ENCODE results near the gene ATP6V0A1. TPM values are rescaled to one million over a fixed set of nuclear protein-coding genes. Genes with fewer than 3 reads are reported as not detected.
A peak's percentile ranks its signal among the peaks of the same experiment; 100 is the strongest.
"Not testable (repeated sequence)": the region's sequence is repeated elsewhere in the genome, so short reads cannot be mapped to it uniquely, and the experiment has no call there.

Gene ATP6V0A1
- total RNA-seq, 1 donor from 2014 or later, result 66.8 TPM

GRCh38 chr17:42536048-42536371 lies 77.3 kb downstream of the ATP6V0A1 start, which contains the start of gene NAGLU:
NAGLU (plus strand) TSS chr17:42536241; CDS start chr17:42536273, 32 bp downstream.
- H3K27ac ChIP-seq (ENCODE audit: low read depth, low read length), result peak within 1 kb of the TSS; percentile 92
- peak within 1 kb of the TSS; percentile 81 to 86 (median 81) for H3K4me3 ChIP-seq (ENCODE audit: low read length in 3 of 3)
- peaks cover 14 to 19% (median 16%) of the 10 kb centered on the region in 3 donors for H3K36me3 ChIP-seq (ENCODE audit: control insufficient read depth in 3 of 3, insufficient read depth in 3 of 3, low read length in 3 of 3)
- peak within 1 kb of the TSS; percentile 69 to 90 (median 79) for H3K9ac ChIP-seq (ENCODE audit: low read depth in 1 of 3, low read length in 3 of 3)
- no peaks in the 10 kb centered on the region for H3K9me3 ChIP-seq (ENCODE audit: control insufficient read depth in 3 of 3, low read length in 3 of 3)
- H3K27me3 ChIP-seq (ENCODE audit: control insufficient read depth in 3 of 3, insufficient read depth in 3 of 3, low read length in 3 of 3), result no peaks in the 10 kb centered on the region
- H3K4me1 ChIP-seq (ENCODE audit: control insufficient read depth in 3 of 3, insufficient read depth in 3 of 3, low read length in 3 of 3), result peaks cover 25 to 29% (median 27%) of the 10 kb centered on the region in 3 donors

- Histone ChIP-seq H3K4me3 (ENCODE audit: low read length in 3 of 3) (peak overlapping the region; percentile 81 to 86 (median 81)), H3K4me1 (ENCODE audit: control insufficient read depth in 3 of 3, insufficient read depth in 3 of 3, low read length in 3 of 3) (peaks cover 20 to 26% (median 23%) of the 10 kb centered on the region in 3 donors), H3K9ac (ENCODE audit: low read depth in 1 of 3, low read length in 3 of 3) (peak overlapping the region; percentile 68 to 90 (median 79)), H3K9me3 (ENCODE audit: control insufficient read depth in 3 of 3, low read length in 3 of 3) (no peaks in the 10 kb centered on the region), H3K36me3 (ENCODE audit: control insufficient read depth in 3 of 3, insufficient read depth in 3 of 3, low read length in 3 of 3) (peaks cover 19 to 25% (median 22%) of the 10 kb centered on the region in 3 donors), H3K27ac (ENCODE audit: low read depth, low read length) (peak overlapping the region; percentile 92), H3K27me3 (ENCODE audit: control insufficient read depth in 3 of 3, insufficient read depth in 3 of 3, low read length in 3 of 3) (no peaks in the 10 kb centered on the region)
These were observed 77.9 kb downstream of the ATP6V0A1 start for GRCh38 chr17:42536372-42537155.

GRCh38 chr17:42537156-42537805 lies 78.6 kb downstream of the ATP6V0A1 start:
- Histone ChIP-seq H3K4me1 (ENCODE audit: control insufficient read depth in 3 of 3, insufficient read depth in 3 of 3, low read length in 3 of 3) (peaks cover 17 to 26% (median 21%) of the 10 kb centered on the region in 3 donors), H3K4me3 (ENCODE audit: low read length in 3 of 3) (peak overlapping the region; percentile 81 to 86 (median 81)), H3K36me3 (ENCODE audit: control insufficient read depth in 3 of 3, insufficient read depth in 3 of 3, low read length in 3 of 3) (peaks cover 20 to 30% (median 24%) of the 10 kb centered on the region in 3 donors), H3K27ac (ENCODE audit: low read depth, low read length) (peak overlapping the region; percentile 74), H3K27me3 (ENCODE audit: control insufficient read depth in 3 of 3, insufficient read depth in 3 of 3, low read length in 3 of 3) (no peaks in the 10 kb centered on the region), H3K9ac (ENCODE audit: low read depth in 1 of 3, low read length in 3 of 3) (peak overlapping the region in 2 of 3 donors; percentile 79 to 90), H3K9me3 (ENCODE audit: control insufficient read depth in 3 of 3, low read length in 3 of 3) (no peaks in the 10 kb centered on the region)

- Histone ChIP-seq H3K9me3 (ENCODE audit: control insufficient read depth in 3 of 3, low read length in 3 of 3) (no peaks in the 10 kb centered on the region), H3K4me1 (ENCODE audit: control insufficient read depth in 3 of 3, insufficient read depth in 3 of 3, low read length in 3 of 3) (peaks cover 18 to 29% (median 21%) of the 10 kb centered on the region in 3 donors), H3K27ac (ENCODE audit: low read depth, low read length) (no peak overlapping the region), H3K27me3 (ENCODE audit: control insufficient read depth in 3 of 3, insufficient read depth in 3 of 3, low read length in 3 of 3) (no peaks in the 10 kb centered on the region), H3K36me3 (ENCODE audit: control insufficient read depth in 3 of 3, insufficient read depth in 3 of 3, low read length in 3 of 3) (peaks cover 25 to 36% (median 30%) of the 10 kb centered on the region in 3 donors), H3K9ac (ENCODE audit: low read depth in 1 of 3, low read length in 3 of 3) (no peak overlapping the region), H3K4me3 (ENCODE audit: low read length in 3 of 3) (no peak overlapping the region)
These were observed 79.3 kb downstream of the ATP6V0A1 start for GRCh38 chr17:42537826-42538451.

- peaks cover 25 to 39% (median 31%) of the 10 kb centered on the region in 3 donors for H3K36me3 ChIP-seq (ENCODE audit: control insufficient read depth in 3 of 3, insufficient read depth in 3 of 3, low read length in 3 of 3)
- no peaks in the 10 kb centered on the region for H3K9me3 ChIP-seq (ENCODE audit: control insufficient read depth in 3 of 3, low read length in 3 of 3)
These were observed 79.8 kb downstream of the ATP6V0A1 start for GRCh38 chr17:42538482-42538881.

GRCh38 chr17:42540558-42540957 lies 81.9 kb downstream of the ATP6V0A1 start:
- not testable (repeated sequence) for H3K27me3 ChIP-seq (ENCODE audit: control insufficient read depth in 3 of 3, insufficient read depth in 3 of 3, low read length in 3 of 3); H3K27ac ChIP-seq (ENCODE audit: low read depth, low read length); H3K9me3 ChIP-seq (ENCODE audit: control insufficient read depth in 3 of 3, low read length in 3 of 3); H3K4me3 ChIP-seq (ENCODE audit: low read length in 3 of 3); H3K9ac ChIP-seq (ENCODE audit: low read depth in 1 of 3, low read length in 3 of 3)
- H3K4me1 ChIP-seq (ENCODE audit: control insufficient read depth in 3 of 3, insufficient read depth in 3 of 3, low read length in 3 of 3), result peaks cover 29 to 39% (median 30%) of the 10 kb centered on the region in 3 donors
- H3K36me3 ChIP-seq (ENCODE audit: control insufficient read depth in 3 of 3, insufficient read depth in 3 of 3, low read length in 3 of 3), result peaks cover 25 to 39% (median 31%) of the 10 kb centered on the region in 3 donors

More at GRCh38 chr17:42538482-42538881, 79.8 kb downstream of the ATP6V0A1 start:
- Histone ChIP-seq H3K4me1 (ENCODE audit: control insufficient read depth in 3 of 3, insufficient read depth in 3 of 3, low read length in 3 of 3) (peaks cover 24 to 34% (median 27%) of the 10 kb centered on the region in 3 donors), H3K27ac (ENCODE audit: low read depth, low read length) (no peak overlapping the region), H3K9ac (ENCODE audit: low read depth in 1 of 3, low read length in 3 of 3) (no peak overlapping the region), H3K4me3 (ENCODE audit: low read length in 3 of 3) (no peak overlapping the region), H3K27me3 (ENCODE audit: control insufficient read depth in 3 of 3, insufficient read depth in 3 of 3, low read length in 3 of 3) (no peaks in the 10 kb centered on the region)

- Histone ChIP-seq H3K36me3 (ENCODE audit: control insufficient read depth in 3 of 3, insufficient read depth in 3 of 3, low read length in 3 of 3) (peaks cover 25 to 39% (median 31%) of the 10 kb centered on the region in 3 donors), H3K27ac (ENCODE audit: low read depth, low read length) (no peak overlapping the region), H3K27me3 (ENCODE audit: control insufficient read depth in 3 of 3, insufficient read depth in 3 of 3, low read length in 3 of 3) (no peaks in the 10 kb centered on the region), H3K9me3 (ENCODE audit: control insufficient read depth in 3 of 3, low read length in 3 of 3) (no peaks in the 10 kb centered on the region), H3K4me3 (ENCODE audit: low read length in 3 of 3) (no peak overlapping the region), H3K9ac (ENCODE audit: low read depth in 1 of 3, low read length in 3 of 3) (no peak overlapping the region), H3K4me1 (ENCODE audit: control insufficient read depth in 3 of 3, insufficient read depth in 3 of 3, low read length in 3 of 3) (peaks cover 26 to 36% (median 27%) of the 10 kb centered on the region in 3 donors)
These were observed 82.6 kb downstream of the ATP6V0A1 start for GRCh38 chr17:42541041-42541833.

GRCh38 chr17:42543190-42544079 lies 84.8 kb downstream of the ATP6V0A1 start:
- Histone ChIP-seq H3K9ac (ENCODE audit: low read depth in 1 of 3, low read length in 3 of 3) (peak overlapping the region; percentile 65 to 78 (median 72)), H3K36me3 (ENCODE audit: control insufficient read depth in 3 of 3, insufficient read depth in 3 of 3, low read length in 3 of 3) (peaks cover 22 to 33% (median 30%) of the 10 kb centered on the region in 3 donors), H3K27ac (ENCODE audit: low read depth, low read length) (peak overlapping the region; percentile 80), H3K4me1 (ENCODE audit: control insufficient read depth in 3 of 3, insufficient read depth in 3 of 3, low read length in 3 of 3) (peaks cover 15 to 21% (median 21%) of the 10 kb centered on the region in 3 donors), H3K9me3 (ENCODE audit: control insufficient read depth in 3 of 3, low read length in 3 of 3) (no peaks in the 10 kb centered on the region), H3K27me3 (ENCODE audit: control insufficient read depth in 3 of 3, insufficient read depth in 3 of 3, low read length in 3 of 3) (no peaks in the 10 kb centered on the region), H3K4me3 (ENCODE audit: low read length in 3 of 3) (peak overlapping the region in 2 of 3 donors; percentile 54 to 55)
